PFSK-1 (cell line): ENCODE measurements around the gene NAV2.

Experiments
- FOXP2 ChIP-seq: optimal IDR thresholded peaks from 2 replicates; pipeline ENCODE3; 2011; ENCODE audit warnings: borderline replicate concordance, control low read depth, inconsistent platforms; ENCODE audit not compliant: insufficient read depth; ENCODE audit errors: extremely low read length, extremely low read depth
- POLR2AphosphoS5 ChIP-seq: IDR thresholded peaks from 2 replicates; pipeline ENCODE4 v1.6.1; 2012; ENCODE audit warnings: low read depth, mild to moderate bottlenecking, control low read depth, low read length, moderate library complexity
- TAF1 ChIP-seq: IDR thresholded peaks from 2 replicates; pipeline ENCODE4 v1.6.1; 2012; ENCODE audit warnings: low read length, control low read depth, borderline replicate concordance; ENCODE audit not compliant: insufficient read depth
- TF ChIP-seq, protein P1 (sequence below), 2 experiments: IDR thresholded peaks; 2 replicates each; pipeline versions ENCODE4 v1.6.1 to v1.8.0; 2011 to 2012; ENCODE audit warnings: low read depth in 2 of 2, low read length in 2 of 2, control low read depth in 1 of 2, inconsistent platforms in 1 of 2, mild to moderate bottlenecking in 1 of 2, moderate library complexity in 1 of 2; ENCODE audit not compliant: insufficient read depth in 1 of 2

DNA sequence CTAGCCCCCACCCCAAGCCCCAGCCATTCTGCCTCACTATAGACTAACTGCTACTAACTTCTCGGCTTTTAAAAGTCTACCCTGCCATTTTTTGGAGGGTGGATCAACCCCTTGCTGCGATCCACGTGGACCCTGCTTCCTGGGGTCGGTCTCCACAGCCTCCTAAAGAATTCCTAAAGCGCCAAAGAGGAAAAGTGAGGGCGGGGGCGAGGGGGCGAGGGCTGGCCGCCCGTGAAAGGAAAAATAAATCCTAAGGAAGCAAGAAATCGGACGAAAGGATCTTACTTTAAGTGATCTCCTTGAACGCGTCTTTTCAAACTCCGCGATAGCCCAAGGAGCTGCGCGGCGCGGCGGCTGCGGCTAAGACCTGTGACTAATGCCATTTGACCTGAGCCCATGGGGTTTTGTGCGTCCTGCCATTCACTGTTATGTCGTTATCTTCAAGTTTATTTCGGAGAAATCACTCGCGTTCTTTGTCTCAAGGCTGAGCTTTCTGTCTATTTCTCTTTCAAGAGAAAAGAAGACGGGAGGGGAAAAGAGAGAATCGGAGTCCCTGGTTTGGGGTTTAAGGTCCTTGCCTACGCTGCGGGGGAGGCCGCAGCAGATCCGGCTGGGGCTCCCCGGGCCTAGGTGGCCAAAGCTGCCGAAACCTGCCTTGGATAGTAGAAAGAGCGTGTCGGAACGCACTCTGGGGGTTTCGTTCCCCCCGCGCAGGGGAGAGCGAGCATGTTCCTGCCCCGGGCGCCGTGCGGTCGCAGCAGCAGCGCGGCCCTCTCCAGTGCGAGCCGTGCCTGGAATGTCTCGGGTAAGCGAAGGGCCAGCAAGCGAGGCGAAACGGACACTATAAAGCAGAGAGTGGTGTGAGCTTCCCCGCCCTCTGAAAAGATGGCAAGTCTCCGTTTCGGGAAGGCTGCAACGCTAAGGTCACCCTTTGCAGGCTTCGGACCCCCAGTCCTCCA, 450.5 kb downstream of the NAV2 start:
- TF ChIP-seq TAF1 (no peak), POLR2AphosphoS5 (no peak), FOXP2 (no peak)
- TF ChIP-seq, protein P1, sequence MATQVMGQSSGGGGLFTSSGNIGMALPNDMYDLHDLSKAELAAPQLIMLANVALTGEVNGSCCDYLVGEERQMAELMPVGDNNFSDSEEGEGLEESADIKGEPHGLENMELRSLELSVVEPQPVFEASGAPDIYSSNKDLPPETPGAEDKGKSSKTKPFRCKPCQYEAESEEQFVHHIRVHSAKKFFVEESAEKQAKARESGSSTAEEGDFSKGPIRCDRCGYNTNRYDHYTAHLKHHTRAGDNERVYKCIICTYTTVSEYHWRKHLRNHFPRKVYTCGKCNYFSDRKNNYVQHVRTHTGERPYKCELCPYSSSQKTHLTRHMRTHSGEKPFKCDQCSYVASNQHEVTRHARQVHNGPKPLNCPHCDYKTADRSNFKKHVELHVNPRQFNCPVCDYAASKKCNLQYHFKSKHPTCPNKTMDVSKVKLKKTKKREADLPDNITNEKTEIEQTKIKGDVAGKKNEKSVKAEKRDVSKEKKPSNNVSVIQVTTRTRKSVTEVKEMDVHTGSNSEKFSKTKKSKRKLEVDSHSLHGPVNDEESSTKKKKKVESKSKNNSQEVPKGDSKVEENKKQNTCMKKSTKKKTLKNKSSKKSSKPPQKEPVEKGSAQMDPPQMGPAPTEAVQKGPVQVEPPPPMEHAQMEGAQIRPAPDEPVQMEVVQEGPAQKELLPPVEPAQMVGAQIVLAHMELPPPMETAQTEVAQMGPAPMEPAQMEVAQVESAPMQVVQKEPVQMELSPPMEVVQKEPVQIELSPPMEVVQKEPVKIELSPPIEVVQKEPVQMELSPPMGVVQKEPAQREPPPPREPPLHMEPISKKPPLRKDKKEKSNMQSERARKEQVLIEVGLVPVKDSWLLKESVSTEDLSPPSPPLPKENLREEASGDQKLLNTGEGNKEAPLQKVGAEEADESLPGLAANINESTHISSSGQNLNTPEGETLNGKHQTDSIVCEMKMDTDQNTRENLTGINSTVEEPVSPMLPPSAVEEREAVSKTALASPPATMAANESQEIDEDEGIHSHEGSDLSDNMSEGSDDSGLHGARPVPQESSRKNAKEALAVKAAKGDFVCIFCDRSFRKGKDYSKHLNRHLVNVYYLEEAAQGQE (IDR thresholded peaks at IDR 0.05; ENCODE audit: insufficient read depth in 1 of 2, low read depth in 2 of 2, low read length in 2 of 2): no peak
